Hepatocyte (in vitro differentiated cells): ENCODE results near the gene THAP12.

ENCODE experiments used
- CTCF ChIP-seq: fragments of 200-600 bp; sonication (generic); IDR thresholded peaks from 2 replicates; pipeline ENCODE4 v1.5.1; 2016; ENCODE audit warnings: antibody characterized with exemption, mild to moderate bottlenecking; ENCODE audit not compliant: poor library complexity
- EZH2 ChIP-seq: fragments of 200-600 bp; sonication (generic); IDR thresholded peaks from 2 replicates; pipeline ENCODE4 v1.6.1; 2016; ENCODE audit warnings: antibody characterized with exemption, mild to moderate bottlenecking, borderline replicate concordance

DNA sequence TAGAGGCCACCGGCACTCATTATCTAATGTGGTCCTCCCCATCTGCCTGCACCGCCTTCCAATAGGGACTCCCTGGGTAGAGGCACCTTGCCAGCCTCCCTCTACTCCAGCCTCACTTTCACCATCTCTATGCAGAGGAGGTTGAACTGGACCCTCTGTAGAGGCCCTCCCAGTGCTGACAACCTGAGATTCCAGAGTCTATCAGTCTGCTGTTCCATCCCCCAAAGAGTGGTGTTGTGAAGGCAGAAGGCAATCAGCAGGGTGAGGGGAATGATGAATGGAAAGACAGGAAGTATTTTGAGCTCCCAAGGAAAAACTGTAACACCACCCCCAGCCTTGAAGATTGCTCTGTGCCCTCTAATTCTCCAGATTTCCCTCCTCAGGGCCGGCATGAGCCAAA lies 77.9 kb downstream of the THAP12 start:
- no peak for TF ChIP-seq CTCF
- no peak for TF ChIP-seq EZH2
